Body of pancreas (tissue), 4 donors: Measurements from ENCODE around the gene COL6A1.

Source experiments
- POLR2A ChIP-seq, 3 donors: fragments of 450-650 bp; IDR thresholded peaks; one replicate each; pipeline ENCODE4 v1.6.1; 2016; ENCODE audit warnings: antibody characterized with exemption in 3 of 3, mild to moderate bottlenecking in 2 of 3
- TF ChIP-seq, protein P1 (sequence below), 7 experiments: fragments of 450-650 bp in 4 of 7; fragments of 200-600 bp in 3 of 7; sonication (generic) in 3 of 7; IDR thresholded peaks; one replicate each; pipeline ENCODE4 v1.5.1; 2016 to 2019; ENCODE audit warnings: antibody characterized with exemption in 7 of 7

- no peak for TF ChIP-seq POLR2A (IDR thresholded peaks at IDR 0.05)
- TF ChIP-seq, protein P1, sequence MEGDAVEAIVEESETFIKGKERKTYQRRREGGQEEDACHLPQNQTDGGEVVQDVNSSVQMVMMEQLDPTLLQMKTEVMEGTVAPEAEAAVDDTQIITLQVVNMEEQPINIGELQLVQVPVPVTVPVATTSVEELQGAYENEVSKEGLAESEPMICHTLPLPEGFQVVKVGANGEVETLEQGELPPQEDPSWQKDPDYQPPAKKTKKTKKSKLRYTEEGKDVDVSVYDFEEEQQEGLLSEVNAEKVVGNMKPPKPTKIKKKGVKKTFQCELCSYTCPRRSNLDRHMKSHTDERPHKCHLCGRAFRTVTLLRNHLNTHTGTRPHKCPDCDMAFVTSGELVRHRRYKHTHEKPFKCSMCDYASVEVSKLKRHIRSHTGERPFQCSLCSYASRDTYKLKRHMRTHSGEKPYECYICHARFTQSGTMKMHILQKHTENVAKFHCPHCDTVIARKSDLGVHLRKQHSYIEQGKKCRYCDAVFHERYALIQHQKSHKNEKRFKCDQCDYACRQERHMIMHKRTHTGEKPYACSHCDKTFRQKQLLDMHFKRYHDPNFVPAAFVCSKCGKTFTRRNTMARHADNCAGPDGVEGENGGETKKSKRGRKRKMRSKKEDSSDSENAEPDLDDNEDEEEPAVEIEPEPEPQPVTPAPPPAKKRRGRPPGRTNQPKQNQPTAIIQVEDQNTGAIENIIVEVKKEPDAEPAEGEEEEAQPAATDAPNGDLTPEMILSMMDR (IDR thresholded peaks at IDR 0.05) = no peak
Observed at GRCh38 chr21:45997495-45998275, 16.1 kb downstream of the COL6A1 start.
